B cell (primary cell): ENCODE results near the gene IRX6.

Source experiments
- CTCF ChIP-seq: fragments of 200-600 bp; IDR thresholded peaks from one replicate; pipeline ENCODE4 v1.8.0; 2022; ENCODE audit warnings: antibody characterized with exemption, mild to moderate bottlenecking
- EZH2 ChIP-seq: IDR thresholded peaks from 2 replicates; pipeline ENCODE4 v1.6.1; 2012; ENCODE audit warnings: borderline replicate concordance, low read depth, mild to moderate bottlenecking, moderate library complexity, low read length; ENCODE audit not compliant: insufficient read depth, poor library complexity, severe bottlenecking

- TF ChIP-seq CTCF (no peak), EZH2 (no peak)
These were observed 9.7 kb downstream of the IRX6 start for GRCh38 chr16:55333684-55334083.
